Measurements from ENCODE around the gene ZNF343. TPM values are rescaled to one million over a fixed set of nuclear protein-coding genes. Genes with fewer than 3 reads are reported as not detected.

The ZNF343 gene
- total and polyA plus RNA-seq, 7 experiments from 2014 or later = 3.7 to 14.4 (median 11.5) TPM

DNA sequence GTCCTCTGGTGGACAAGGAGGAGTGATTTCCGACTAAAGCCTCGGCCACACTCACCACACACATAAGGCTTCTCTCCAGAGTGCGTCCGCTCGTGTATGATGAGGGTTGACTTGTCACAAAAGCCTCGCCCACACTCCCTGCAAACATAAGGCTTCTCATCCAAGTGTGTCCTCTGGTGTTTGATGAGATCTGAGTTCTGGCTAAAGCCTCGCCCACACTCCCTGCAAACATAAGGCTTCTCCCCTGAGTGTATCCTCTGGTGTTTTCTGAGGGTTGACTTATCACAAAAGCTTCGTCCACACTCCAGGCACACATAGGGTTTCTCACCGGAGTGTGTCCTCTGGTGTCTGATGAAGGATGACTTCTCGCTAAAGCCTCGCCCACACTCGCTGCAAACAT is 25.2 kb downstream of the ZNF343 start:
- ATAC-seq = no peak
- H3K9me3 Mint-ChIP-seq = peaks cover 0 to 16% (median 6%) of the 10 kb centered on the region in 11 donors
- no peak for DNase-seq
- Histone ChIP-seq H3K9me3 (ENCODE audit: control insufficient read depth in 2 of 3, low read length in 3 of 3) (peaks cover 0 to 9% (median 0%) of the 10 kb centered on the region in 3 experiments), H3K36me3 (ENCODE audit: control insufficient read depth in 2 of 3, insufficient read depth in 3 of 3, low read length in 3 of 3) (peaks cover 0 to 61% (median 0%) of the 10 kb centered on the region in 3 experiments), H3K4me3 (ENCODE audit: low read length) (no peak overlapping the region), H3K4me1 (ENCODE audit: control insufficient read depth in 2 of 2, insufficient read depth in 2 of 2, low read length in 2 of 2) (no peaks in the 10 kb centered on the region), H3K27ac (ENCODE audit: low read depth, low read length) (no peak overlapping the region), H3K27me3 (ENCODE audit: control insufficient read depth in 2 of 2, insufficient read depth in 2 of 2, low read length in 2 of 2) (no peaks in the 10 kb centered on the region)
- ChIA-PET CTCF (no interaction called here), POLR2A (interaction anchor here (1.0 kb wide), 1 partner anchor 12 kb away, joined by 4 read pairs; no protein-coding TSS in a partner anchor)
- H3K27ac Mint-ChIP-seq = no peak overlapping the region
- no peaks in the 10 kb centered on the region for H3K27me3 Mint-ChIP-seq
- H3K4me1 Mint-ChIP-seq = peaks cover 0 to 2% (median 0%) of the 10 kb centered on the region in 7 donors
- intact Hi-C loops (cut with micrococcal nuclease) = no loop called here
- H3K4me3 Mint-ChIP-seq = no peak overlapping the region
- H3K36me3 Mint-ChIP-seq = peaks cover 40 to 74% (median 65%) of the 10 kb centered on the region in 5 donors

DNA sequence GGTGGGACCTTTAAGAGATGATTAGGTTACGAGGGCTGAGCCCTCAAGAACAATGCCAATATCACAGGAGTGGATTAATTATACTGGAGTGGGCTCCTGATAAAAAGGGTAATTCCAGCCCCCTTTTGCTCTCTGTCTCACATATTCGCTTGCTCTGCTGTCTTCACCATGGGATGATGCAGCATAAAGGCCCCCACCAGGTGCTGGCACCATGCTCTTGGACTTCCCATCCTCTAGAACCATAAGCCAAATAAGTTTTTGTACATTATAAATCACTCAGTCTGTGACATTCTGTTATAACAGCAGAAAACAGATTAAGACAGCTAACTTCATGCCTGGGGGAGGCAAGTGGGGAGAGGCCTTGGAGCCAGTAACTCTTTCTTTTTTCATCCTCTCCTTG is 28.3 kb downstream of the ZNF343 start:
- Histone ChIP-seq H3K9me3 (ENCODE audit: control insufficient read depth in 2 of 3, low read length in 3 of 3) (peaks cover 0 to 9% (median 0%) of the 10 kb centered on the region in 3 experiments), H3K27ac (ENCODE audit: low read depth, low read length) (no peak overlapping the region), H3K36me3 (ENCODE audit: control insufficient read depth in 2 of 3, insufficient read depth in 3 of 3, low read length in 3 of 3) (peaks cover 0 to 46% (median 0%) of the 10 kb centered on the region in 3 experiments), H3K4me1 (ENCODE audit: control insufficient read depth in 2 of 2, insufficient read depth in 2 of 2, low read length in 2 of 2) (no peaks in the 10 kb centered on the region), H3K27me3 (ENCODE audit: control insufficient read depth in 2 of 2, insufficient read depth in 2 of 2, low read length in 2 of 2) (no peaks in the 10 kb centered on the region), H3K4me3 (ENCODE audit: low read length) (no peak overlapping the region)
- peaks cover 0 to 16% (median 6%) of the 10 kb centered on the region in 11 donors for H3K9me3 Mint-ChIP-seq
- H3K36me3 Mint-ChIP-seq = peaks cover 34 to 69% (median 65%) of the 10 kb centered on the region in 5 donors
- no peaks in the 10 kb centered on the region for H3K27me3 Mint-ChIP-seq
- no peak overlapping the region for H3K27ac Mint-ChIP-seq
- ChIA-PET POLR2A (no interaction called here), CTCF (no interaction called here)
- ATAC-seq = no peak
- H3K4me1 Mint-ChIP-seq = peaks cover 0 to 2% (median 0%) of the 10 kb centered on the region in 7 donors
- DNase-seq = no peak
- H3K4me3 Mint-ChIP-seq = no peak overlapping the region
- intact Hi-C loops (cut with micrococcal nuclease) = no loop called here

DNA sequence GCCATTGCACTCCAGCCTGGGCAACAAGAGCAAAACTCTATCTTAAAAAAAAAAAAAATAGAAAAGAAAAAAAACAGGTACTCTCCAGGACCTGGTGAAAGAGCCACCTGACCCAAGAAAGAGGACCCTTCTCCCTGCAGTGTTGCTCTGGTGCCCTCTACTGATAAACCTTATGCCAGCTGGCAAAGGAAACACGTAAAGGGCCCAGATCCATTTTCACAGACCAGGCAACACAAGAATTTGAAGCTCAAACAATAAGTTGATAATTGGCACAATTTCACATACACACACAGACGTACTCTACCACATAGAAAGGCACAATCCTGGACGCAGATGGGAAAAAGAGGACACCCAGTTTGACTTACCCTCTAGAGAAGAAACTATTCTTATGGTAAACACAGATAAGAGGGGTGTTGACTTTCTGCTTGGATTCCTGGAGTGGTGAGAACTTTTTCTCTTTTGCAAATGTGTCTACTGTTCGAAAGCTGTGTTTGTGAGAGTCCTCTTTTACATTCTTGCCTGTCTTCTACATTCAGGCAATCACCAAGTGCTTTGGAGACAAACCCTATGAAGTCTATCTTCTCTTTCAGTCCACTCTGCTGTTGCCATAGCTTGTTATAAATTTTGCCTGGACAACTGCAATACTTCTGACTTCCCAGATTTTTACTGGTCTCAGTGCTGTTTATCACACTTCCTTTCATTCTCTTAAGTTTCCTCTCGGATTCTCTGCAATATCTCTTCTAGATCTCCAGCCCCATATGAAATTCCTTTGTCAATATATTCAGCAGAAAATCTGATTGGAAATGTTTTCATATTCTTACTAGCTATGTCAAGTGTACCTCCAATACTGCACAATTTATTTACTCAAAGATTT is 31.7 kb downstream of the ZNF343 start:
- CTCF ChIA-PET = interaction anchor here (0.8 kb wide), 1 partner anchor 23 kb away, joined by 7 read pairs; no protein-coding TSS in a partner anchor
- H3K27ac Mint-ChIP-seq = no peak overlapping the region
- peaks cover 12 to 42% (median 36%) of the 10 kb centered on the region in 5 donors for H3K36me3 Mint-ChIP-seq
- DNase-seq = no peak
- H3K27me3 Mint-ChIP-seq = no peaks in the 10 kb centered on the region
- Histone ChIP-seq H3K4me1 (ENCODE audit: control insufficient read depth in 2 of 2, insufficient read depth in 2 of 2, low read length in 2 of 2) (no peaks in the 10 kb centered on the region), H3K27me3 (ENCODE audit: control insufficient read depth in 2 of 2, insufficient read depth in 2 of 2, low read length in 2 of 2) (no peaks in the 10 kb centered on the region), H3K9me3 (ENCODE audit: control insufficient read depth in 2 of 3, low read length in 3 of 3) (peaks cover 0 to 9% (median 0%) of the 10 kb centered on the region in 3 experiments), H3K4me3 (ENCODE audit: low read length) (no peak overlapping the region), H3K36me3 (ENCODE audit: control insufficient read depth in 2 of 3, insufficient read depth in 3 of 3, low read length in 3 of 3) (peaks cover 0 to 15% (median 0%) of the 10 kb centered on the region in 3 experiments), H3K27ac (ENCODE audit: low read depth, low read length) (no peak overlapping the region)
- POLR2A ChIA-PET = interaction anchor here (0.9 kb wide), 1 partner anchor 18 kb away, joined by 3 read pairs; no protein-coding TSS in a partner anchor
- H3K4me3 Mint-ChIP-seq = no peak overlapping the region
- intact Hi-C loops (cut with micrococcal nuclease) = no loop called here
- no peak for ATAC-seq
- peaks cover 0 to 15% (median 6%) of the 10 kb centered on the region in 11 donors for H3K9me3 Mint-ChIP-seq
- peaks cover 0 to 3% (median 0%) of the 10 kb centered on the region in 7 donors for H3K4me1 Mint-ChIP-seq

DNA sequence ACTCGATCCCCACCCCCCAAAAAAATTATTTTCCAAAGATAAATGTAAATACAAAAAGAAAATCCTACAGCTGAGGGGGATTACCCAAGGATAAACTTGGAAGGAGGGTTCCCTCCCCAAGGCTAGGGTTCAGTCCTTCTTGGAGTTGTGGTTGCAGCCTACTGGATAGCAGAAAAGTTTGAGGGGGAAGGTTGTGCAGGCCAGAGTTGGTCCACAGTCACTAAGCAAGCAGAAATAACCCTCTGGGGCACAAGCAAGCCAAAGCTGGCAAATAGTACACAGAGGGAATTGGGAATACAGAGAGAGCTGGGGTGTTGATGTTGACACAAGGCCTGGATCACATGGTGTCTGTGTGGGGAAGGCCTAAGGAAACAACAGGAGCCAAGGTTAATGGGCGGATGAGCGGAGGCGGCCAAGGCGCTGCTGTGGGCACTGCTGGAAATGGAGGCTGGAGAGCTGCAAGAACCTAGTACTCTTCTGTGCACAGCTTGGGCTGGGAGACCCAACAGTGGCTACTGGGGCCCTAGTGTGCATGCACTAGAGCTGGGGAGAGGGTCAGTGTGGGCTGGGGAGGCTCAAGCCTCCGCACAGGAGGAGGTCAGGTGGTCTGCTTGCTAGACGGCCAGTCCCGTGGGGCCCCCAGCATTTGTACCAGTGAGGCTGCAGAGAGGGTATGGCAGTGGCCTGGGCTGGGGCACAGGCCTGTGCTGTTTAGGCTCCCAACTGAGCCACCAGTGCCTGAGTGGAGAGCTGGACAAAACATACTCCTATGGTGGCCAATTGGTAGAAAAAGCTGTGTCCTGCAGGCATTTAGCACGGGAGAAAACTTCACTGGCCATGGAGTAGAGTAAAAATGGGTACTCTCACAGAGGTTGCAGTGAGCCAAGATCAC is 32.6 kb downstream of the ZNF343 start:
- Histone ChIP-seq H3K36me3 (ENCODE audit: control insufficient read depth in 2 of 3, insufficient read depth in 3 of 3, low read length in 3 of 3) (peaks cover 0 to 8% (median 0%) of the 10 kb centered on the region in 3 experiments), H3K27ac (ENCODE audit: low read depth, low read length) (no peak overlapping the region), H3K9me3 (ENCODE audit: control insufficient read depth in 2 of 3, low read length in 3 of 3) (peaks cover 0 to 9% (median 0%) of the 10 kb centered on the region in 3 experiments), H3K4me1 (ENCODE audit: control insufficient read depth in 2 of 2, insufficient read depth in 2 of 2, low read length in 2 of 2) (peaks cover 1 to 2% of the 10 kb centered on the region in 2 donors), H3K27me3 (ENCODE audit: control insufficient read depth in 2 of 2, insufficient read depth in 2 of 2, low read length in 2 of 2) (no peaks in the 10 kb centered on the region), H3K4me3 (ENCODE audit: low read length) (no peak overlapping the region)
- peaks cover 6 to 34% (median 29%) of the 10 kb centered on the region in 5 donors for H3K36me3 Mint-ChIP-seq
- no peak overlapping the region for H3K27ac Mint-ChIP-seq
- CTCF ChIA-PET = no interaction called here
- no peak overlapping the region for H3K4me3 Mint-ChIP-seq
- DNase-seq (no peak), ATAC-seq (no peak)
- intact Hi-C loops (cut with micrococcal nuclease) = no loop called here
- no peaks in the 10 kb centered on the region for H3K27me3 Mint-ChIP-seq
- POLR2A ChIA-PET = interaction anchor here (0.9 kb wide), 1 partner anchor 19 kb away, joined by 3 read pairs; no protein-coding TSS in a partner anchor
- peaks cover 0 to 10% (median 4%) of the 10 kb centered on the region in 11 donors for H3K9me3 Mint-ChIP-seq
- H3K4me1 Mint-ChIP-seq = peaks cover 2 to 7% (median 3%) of the 10 kb centered on the region in 7 donors

DNA sequence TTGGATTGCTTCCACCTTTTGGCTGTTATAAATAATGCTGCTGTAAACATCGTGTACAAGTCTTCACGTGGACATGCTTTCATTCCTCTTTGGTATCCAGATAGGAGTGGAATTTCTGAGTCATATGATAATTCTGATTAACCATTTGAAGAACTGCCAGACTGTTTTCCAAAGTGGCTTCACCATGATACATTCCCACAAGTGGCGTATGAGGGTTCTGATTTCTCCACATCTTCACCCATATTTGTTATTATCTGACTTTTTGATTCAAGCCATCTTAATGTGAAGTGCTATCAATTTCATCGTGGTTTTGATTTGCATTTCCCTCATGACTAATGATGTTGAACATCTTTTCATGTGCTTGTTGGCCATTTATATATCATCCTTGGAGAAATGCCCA is 35.2 kb downstream of the ZNF343 start:
- peaks cover 14 to 16% of the 10 kb centered on the region in 2 donors for H3K4me1 ChIP-seq (ENCODE audit: control insufficient read depth in 2 of 2, insufficient read depth in 2 of 2, low read length in 2 of 2)
- no peak overlapping the region for H3K4me3 Mint-ChIP-seq
- H3K27me3 Mint-ChIP-seq = peaks cover 0 to 2% (median 0%) of the 10 kb centered on the region in 5 donors
- CTCF ChIA-PET = no interaction called here
- H3K36me3 Mint-ChIP-seq = peaks cover 0 to 24% (median 12%) of the 10 kb centered on the region in 5 donors
- H3K9me3 Mint-ChIP-seq = peaks cover 0 to 5% (median 0%) of the 10 kb centered on the region in 11 donors
- H3K4me3 ChIP-seq (ENCODE audit: low read length) = no peak overlapping the region
- POLR2A ChIA-PET = no interaction called here
- ATAC-seq (no peak), DNase-seq (no peak)
- H3K36me3 ChIP-seq (ENCODE audit: control insufficient read depth in 2 of 3, insufficient read depth in 3 of 3, low read length in 3 of 3) = peaks cover 0 to 8% (median 0%) of the 10 kb centered on the region in 3 experiments
- intact Hi-C loops (cut with micrococcal nuclease) = loop anchor here in 1 of 2 donors (5.0 kb wide), 1 partner anchor 699 kb away; the partner anchor contains the start of gene LZTS3
- peak overlapping the region in 1 of 9 donors; percentile 8 for H3K27ac Mint-ChIP-seq
- peaks cover 16 to 32% (median 20%) of the 10 kb centered on the region in 7 donors for H3K4me1 Mint-ChIP-seq
- H3K9me3 ChIP-seq (ENCODE audit: control insufficient read depth in 2 of 3, low read length in 3 of 3) = no peaks in the 10 kb centered on the region
- no peak overlapping the region for H3K27ac ChIP-seq (ENCODE audit: low read depth, low read length)
- no peaks in the 10 kb centered on the region for H3K27me3 ChIP-seq (ENCODE audit: control insufficient read depth in 2 of 2, insufficient read depth in 2 of 2, low read length in 2 of 2)

Data from naive thymus-derived CD4-positive, alpha-beta T cell (primary cell).